HL-60 (cell line): ENCODE data around the gene POU2F1.

Experiments used
- DNase-seq, 2 experiments: peaks; one replicate each; pipeline ENCODE4 v3.0.0-alpha.2; 2010 to 2020; ENCODE audit warnings: low read depth in 1 of 2, low spot score in 1 of 2
- H3K27ac ChIP-seq: fragments of 250-450 bp; sonication (Bioruptor Pico); replicated peaks from 2 replicates; pipeline ENCODE4 v1.5.1; 2020; ENCODE audit warnings: mild to moderate bottlenecking, moderate library complexity
- H3K27me3 ChIP-seq: fragments of 250-450 bp; sonication (Bioruptor Pico); 2 replicates; pipeline ENCODE4 v1.5.1; 2021; ENCODE audit warnings: mild to moderate bottlenecking, moderate library complexity; ENCODE audit not compliant: insufficient read depth, poor library complexity, severe bottlenecking
- H3K4me3 ChIP-seq: replicated peaks from 2 replicates; pipeline ENCODE4 v1.5.1; 2011; ENCODE audit warnings: mild to moderate bottlenecking, control low read depth, low read length; ENCODE audit not compliant: insufficient read depth
- GABPA ChIP-seq: IDR thresholded peaks from 2 replicates; pipeline ENCODE4 v1.6.1; 2012; ENCODE audit warnings: low read depth
- POLR2AphosphoS5 ChIP-seq: IDR thresholded peaks from 2 replicates; pipeline ENCODE4 v1.6.1; 2012; ENCODE audit warnings: low read depth
- SPI1 ChIP-seq: IDR thresholded peaks from 2 replicates; pipeline ENCODE4 v1.6.1; 2012; ENCODE audit warnings: low read depth, mild to moderate bottlenecking, borderline replicate concordance
- TF ChIP-seq, protein P1 (sequence below): IDR thresholded peaks from 2 replicates; pipeline ENCODE4 v1.6.1; 2012; ENCODE audit warnings: low read depth; ENCODE audit not compliant: insufficient replicate concordance
- TF ChIP-seq, protein P2 (sequence below): IDR thresholded peaks from one replicate; pipeline ENCODE4 v1.5.1; 2011; ENCODE audit warnings: low read length, control low read depth, inconsistent platforms; ENCODE audit not compliant: insufficient read depth

Gene POU2F1

GRCh38 chr1:167413328-167413727 is 192.6 kb downstream of the POU2F1 start:
- no peaks in the 10 kb centered on the region for H3K27me3 ChIP-seq
- no peak overlapping the region for H3K27ac ChIP-seq
- no peak overlapping the region for H3K4me3 ChIP-seq
- TF ChIP-seq GABPA (no peak), POLR2AphosphoS5 (no peak), SPI1 (no peak)
- TF ChIP-seq, protein P1, sequence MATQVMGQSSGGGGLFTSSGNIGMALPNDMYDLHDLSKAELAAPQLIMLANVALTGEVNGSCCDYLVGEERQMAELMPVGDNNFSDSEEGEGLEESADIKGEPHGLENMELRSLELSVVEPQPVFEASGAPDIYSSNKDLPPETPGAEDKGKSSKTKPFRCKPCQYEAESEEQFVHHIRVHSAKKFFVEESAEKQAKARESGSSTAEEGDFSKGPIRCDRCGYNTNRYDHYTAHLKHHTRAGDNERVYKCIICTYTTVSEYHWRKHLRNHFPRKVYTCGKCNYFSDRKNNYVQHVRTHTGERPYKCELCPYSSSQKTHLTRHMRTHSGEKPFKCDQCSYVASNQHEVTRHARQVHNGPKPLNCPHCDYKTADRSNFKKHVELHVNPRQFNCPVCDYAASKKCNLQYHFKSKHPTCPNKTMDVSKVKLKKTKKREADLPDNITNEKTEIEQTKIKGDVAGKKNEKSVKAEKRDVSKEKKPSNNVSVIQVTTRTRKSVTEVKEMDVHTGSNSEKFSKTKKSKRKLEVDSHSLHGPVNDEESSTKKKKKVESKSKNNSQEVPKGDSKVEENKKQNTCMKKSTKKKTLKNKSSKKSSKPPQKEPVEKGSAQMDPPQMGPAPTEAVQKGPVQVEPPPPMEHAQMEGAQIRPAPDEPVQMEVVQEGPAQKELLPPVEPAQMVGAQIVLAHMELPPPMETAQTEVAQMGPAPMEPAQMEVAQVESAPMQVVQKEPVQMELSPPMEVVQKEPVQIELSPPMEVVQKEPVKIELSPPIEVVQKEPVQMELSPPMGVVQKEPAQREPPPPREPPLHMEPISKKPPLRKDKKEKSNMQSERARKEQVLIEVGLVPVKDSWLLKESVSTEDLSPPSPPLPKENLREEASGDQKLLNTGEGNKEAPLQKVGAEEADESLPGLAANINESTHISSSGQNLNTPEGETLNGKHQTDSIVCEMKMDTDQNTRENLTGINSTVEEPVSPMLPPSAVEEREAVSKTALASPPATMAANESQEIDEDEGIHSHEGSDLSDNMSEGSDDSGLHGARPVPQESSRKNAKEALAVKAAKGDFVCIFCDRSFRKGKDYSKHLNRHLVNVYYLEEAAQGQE, result no peak
- TF ChIP-seq, protein P2, sequence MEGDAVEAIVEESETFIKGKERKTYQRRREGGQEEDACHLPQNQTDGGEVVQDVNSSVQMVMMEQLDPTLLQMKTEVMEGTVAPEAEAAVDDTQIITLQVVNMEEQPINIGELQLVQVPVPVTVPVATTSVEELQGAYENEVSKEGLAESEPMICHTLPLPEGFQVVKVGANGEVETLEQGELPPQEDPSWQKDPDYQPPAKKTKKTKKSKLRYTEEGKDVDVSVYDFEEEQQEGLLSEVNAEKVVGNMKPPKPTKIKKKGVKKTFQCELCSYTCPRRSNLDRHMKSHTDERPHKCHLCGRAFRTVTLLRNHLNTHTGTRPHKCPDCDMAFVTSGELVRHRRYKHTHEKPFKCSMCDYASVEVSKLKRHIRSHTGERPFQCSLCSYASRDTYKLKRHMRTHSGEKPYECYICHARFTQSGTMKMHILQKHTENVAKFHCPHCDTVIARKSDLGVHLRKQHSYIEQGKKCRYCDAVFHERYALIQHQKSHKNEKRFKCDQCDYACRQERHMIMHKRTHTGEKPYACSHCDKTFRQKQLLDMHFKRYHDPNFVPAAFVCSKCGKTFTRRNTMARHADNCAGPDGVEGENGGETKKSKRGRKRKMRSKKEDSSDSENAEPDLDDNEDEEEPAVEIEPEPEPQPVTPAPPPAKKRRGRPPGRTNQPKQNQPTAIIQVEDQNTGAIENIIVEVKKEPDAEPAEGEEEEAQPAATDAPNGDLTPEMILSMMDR, result no peak
- no peak for DNase-seq

GRCh38 chr1:167416506-167416905 is 195.8 kb downstream of the POU2F1 start:
- no peaks in the 10 kb centered on the region for H3K27me3 ChIP-seq
- TF ChIP-seq, protein P1, result no peak
- TF ChIP-seq, protein P2, result no peak
- TF ChIP-seq GABPA (no peak), POLR2AphosphoS5 (no peak), SPI1 (no peak)
- H3K27ac ChIP-seq, result no peak overlapping the region
- H3K4me3 ChIP-seq, result no peak overlapping the region
- DNase-seq, result no peak

DNA sequence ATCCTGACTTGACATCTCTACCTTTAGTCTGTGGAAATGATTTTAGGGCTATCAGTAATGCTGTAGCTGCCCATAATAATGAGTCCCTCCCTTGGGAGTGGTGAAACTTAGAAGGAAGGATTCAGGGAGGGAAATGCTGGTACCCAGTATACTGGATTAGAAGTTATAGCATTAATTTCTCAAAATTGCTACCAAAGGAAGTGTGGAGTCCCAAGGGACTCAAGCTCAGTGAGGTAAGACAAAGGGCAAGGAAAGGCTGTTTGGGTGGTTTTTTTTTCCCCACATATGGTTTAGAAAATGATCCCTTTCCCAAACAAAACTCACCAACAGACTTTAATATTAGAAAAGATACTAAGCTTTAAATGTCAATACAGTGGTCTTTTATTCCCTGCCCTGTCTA is 197.7 kb downstream of the POU2F1 start:
- Histone ChIP-seq H3K27ac (no peak overlapping the region), H3K27me3 (no peaks in the 10 kb centered on the region), H3K4me3 (no peak overlapping the region)
- TF ChIP-seq, protein P1, result no peak
- TF ChIP-seq SPI1, result no peak
- TF ChIP-seq POLR2AphosphoS5, result no peak
- no peak for TF ChIP-seq GABPA
- TF ChIP-seq, protein P2, result no peak
- no peak for DNase-seq
